Measurements from ENCODE around the gene MPPED1.

MPPED1 gene

DNA sequence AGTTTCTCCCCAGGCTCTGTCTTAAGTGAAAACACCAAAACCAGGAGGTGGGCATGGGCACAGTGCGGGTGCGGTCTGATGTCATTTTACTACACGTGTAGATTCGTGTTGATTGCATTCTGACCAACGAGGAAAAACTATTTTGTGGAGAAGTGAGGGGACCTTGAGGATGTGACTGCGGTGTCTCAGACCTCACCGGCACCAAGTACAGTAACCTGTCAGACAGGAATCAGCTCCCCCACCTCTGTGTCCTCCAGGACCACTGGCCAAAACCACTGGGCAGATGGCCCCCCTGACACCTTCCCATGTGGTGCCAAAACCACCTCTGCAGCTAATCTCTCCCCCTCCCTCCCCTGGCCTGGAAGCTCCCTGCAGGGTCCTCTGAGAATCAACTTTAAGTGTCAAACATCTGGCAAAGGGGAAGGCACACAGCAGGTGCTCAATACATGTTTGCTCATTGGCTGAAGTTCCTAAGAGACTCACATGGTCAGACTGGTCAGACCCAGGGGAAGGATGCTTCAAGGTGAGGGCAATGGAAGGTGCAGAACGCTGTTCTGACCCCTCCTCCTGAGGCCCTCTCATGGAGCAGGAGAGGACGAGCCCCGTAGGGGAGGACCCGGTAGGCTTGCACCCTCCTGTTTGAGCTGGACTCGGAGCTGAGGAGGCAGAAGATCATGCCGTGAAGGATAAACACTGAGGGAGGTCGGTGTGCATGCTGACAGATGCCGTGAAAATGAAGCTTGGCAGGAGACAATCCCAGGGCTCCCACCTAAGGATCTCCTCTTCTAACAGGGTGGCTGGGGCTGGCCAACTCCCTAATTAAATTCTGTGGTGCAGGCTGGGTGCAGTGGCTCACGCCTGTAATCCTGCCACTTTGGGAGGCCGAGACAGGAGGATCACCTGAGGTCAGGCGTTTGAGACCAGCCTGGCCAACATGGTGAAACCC, 129.9 kb downstream of the MPPED1 start:
- peak; percentile 13 for DNase-seq (ENCODE audit: low spot score)

DNA sequence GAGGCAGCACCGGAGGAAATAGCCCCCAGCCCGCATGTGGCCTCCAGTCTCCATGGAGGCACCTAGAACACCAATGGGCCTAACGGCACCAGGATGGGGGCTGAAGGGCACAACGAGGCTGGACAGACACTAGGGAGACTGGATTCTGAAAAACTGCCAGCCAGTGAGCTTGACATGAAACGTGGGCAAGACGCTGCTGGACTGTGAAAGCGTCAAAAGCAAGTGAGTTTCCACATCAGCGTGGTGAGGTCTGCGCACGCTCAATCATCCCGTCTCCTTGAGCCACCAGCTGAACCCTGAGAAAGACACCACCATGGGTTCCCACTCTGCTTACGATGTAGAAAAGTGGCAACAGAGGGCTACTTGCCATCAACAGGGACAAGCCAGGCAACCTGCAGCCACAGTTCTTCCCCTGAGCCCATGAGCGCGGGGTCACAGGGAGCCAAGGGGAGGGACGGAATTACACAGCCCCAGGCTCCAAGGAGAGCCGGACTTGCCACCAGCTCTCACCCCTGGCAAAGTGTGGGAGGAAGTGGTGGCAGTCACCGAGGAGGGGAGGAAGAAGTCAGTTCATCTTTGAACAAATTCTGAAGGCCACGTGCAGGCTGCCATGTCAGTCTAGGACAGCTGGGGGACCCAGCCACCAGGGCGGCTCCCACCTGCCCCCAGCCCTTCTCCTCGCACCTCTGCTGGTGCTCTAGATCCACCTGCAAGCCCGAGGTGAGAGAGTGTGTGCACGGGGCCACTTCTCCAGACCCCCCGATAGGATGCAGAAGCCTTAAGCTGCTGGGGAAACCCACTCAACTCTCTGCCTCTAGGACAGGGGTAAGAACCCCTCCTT, 131.1 kb downstream of the MPPED1 start:
- no peak for DNase-seq (ENCODE audit: low spot score)

DNA sequence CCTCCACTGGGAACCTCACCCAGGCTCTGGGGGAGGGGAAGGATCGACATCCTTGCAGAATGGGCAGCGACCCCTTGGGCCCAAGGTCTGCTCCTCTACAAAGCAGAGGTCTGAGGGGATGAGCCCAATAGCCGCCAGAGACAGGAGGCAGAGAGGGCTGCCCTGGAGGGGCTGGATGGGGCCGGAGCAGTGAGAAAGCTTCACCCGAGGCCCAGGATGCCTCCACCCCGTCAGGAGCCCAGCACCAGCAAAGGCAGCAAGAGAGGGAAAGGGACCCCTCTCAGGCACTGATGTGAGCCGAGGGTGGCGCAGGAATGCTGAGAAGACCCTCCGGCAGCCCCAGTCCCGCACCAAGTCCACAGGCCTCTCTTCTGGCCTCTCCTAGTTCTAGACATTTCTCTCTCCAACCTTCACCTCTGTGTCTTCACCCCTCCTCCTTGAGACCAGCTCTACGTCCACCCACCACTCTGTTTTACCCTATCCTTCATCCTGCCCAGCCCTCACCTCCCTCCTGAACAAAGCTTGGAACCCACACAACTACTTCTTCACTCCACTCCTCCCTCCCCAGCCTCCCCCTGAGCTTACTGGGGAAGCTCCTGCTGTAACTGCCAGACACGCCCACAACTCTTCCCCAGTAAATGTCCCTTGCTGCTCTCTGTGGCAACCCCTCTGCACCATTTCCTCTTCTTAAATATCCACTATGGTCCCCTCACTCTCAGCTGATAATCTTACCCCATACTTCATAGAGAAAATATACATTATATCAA, 131.9 kb downstream of the MPPED1 start:
- DNase-seq (ENCODE audit: low spot score), result peak; percentile 14

DNA sequence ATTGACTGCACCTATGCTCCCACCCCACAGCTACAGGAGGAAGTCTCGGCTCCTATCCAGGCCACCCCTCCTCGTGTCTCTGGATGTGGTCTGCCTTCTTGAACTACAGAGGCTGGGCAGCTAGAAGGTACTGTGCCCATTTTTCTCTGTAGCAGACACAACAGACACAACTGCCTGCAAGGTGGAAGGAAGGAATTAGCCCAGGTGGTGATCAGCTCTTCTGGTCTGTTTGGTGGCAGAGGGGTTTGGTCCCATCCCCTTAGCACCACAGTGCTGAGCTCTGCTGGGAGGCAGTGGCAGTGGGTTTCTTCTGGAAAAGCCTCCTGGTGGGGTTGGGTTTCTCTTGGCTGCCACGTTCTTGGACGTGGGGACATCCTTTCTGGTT, 132.5 kb downstream of the MPPED1 start:
- DNase-seq (ENCODE audit: low spot score), result no peak

DNA sequence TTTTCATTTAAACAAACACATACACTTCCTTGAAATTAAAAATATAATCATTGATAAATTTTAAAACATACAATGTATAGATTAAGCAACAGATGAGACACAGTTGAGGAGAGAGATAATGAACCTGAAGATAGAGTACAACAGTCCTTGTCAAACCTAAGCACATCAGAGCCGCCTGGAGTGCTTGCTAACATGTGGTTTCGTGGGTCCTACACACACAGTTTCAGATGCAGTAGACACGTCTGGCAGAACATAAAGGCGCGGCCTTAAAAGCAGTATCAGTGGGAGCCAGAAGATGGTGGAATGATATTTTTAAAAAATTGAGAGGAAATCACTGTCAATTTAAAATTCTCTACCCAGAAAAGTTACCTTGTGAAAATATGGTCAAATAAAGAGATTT, 134.4 kb downstream of the MPPED1 start:
- no peak for DNase-seq (ENCODE audit: low spot score)

DNA sequence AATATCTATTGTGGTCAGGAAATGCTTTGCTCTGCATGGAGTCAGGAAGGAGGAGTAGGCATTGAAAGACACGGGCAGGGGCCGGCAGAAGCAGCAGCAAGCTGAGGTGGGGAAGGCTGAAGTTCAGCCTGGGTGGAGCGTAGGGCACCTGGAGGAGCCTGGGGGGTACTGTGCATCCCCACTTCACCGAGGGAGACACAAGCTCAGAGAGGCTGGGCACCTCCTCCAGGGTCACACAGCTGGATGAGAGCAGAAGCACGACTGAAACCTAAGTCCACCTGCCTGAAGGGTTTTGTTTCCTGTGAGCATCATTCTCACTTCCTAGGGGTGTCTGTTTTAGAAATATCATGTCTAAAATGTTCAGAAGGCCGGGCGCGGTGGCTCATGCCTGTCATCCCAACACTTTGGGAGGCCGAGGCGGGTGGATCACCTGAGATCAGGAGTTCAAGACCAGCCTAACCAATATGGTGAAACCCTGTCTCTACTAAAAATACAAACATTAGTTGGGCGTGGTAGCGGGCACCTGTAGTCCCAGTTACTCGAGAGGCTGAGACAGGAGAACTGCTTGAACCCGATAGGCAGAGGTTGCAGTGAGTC, 138.3 kb downstream of the MPPED1 start:
- DNase-seq (ENCODE audit: low spot score), result no peak

DNA sequence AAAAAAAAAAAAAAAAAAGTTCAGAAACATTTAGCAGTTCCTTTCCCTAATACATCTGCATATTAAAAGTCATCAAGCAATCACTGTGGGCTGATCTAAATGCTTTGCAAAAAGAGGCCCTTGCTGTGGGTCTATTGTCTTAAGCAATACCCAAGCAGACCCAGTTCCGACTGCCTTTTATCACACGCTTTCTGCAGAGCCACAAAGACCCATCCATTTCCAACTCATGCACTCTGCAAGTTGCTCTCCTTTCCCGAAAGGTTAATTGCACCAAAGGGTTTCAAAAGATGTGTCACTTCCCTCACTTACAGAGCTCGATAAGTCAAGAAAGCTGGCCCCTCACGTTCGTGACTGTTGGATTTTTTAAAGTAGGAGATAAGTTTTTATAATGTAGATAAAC, 138.9 kb downstream of the MPPED1 start:
- DNase-seq (ENCODE audit: low spot score), result no peak

DNA sequence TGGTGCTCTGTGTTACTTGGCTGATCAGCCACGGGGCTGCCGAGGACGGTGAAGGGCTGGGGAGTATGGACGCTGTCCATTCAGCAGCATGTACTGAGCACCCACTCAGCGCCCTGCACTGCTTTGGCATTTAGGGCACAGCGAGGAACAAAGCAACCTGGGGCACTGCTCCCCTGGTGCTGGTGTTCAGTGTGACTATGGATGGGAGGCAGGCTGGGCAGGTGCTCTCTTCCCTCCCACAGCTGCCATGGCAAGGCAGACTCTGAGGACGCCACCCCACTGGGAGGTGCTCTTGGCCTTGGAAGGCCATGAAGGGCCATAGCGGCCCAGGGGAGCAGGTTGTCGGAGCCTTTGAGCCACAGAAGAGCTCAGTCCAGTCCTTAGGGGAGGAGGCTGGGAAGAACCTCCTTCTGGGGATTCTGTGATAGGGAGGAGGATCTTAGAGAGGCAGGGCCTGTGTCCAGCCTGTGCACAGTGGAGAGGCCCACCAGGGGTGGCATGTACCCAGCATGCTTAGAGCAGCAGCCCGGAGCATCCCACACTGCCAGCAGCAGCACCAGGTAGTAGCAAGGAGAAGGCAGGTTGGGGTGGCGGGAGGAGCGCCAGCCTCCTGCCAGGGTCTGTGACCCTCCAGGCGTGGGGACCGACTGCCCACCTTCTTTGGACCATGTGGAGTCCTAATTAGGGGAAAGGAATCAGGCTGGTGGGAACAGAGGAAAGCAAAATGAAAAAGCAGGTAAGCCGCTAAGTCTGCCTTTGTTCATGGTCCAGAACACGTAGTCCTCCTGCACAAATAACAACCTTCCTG, 141.8 kb downstream of the MPPED1 start:
- DNase-seq (ENCODE audit: low spot score), result peak; percentile 28

DNA sequence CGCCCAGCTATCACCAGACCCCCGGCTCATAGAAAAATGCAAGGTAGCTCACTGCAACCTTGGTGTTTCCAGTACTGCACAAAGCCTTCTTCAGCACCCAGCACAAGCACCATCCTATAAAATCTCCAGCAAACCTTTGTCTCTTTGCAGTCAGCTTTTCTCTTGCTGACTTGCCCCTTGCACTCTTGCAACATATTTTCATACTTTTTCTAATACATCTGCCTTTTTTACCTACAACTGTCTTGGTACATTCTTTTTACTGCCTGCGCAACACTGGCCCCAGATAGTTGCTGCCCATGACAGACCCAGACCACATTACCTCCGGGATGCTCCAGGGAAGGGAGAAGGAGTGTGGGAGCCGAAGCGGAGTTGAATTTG, 142.4 kb downstream of the MPPED1 start:
- DNase-seq (ENCODE audit: low spot score), result no peak

DNA sequence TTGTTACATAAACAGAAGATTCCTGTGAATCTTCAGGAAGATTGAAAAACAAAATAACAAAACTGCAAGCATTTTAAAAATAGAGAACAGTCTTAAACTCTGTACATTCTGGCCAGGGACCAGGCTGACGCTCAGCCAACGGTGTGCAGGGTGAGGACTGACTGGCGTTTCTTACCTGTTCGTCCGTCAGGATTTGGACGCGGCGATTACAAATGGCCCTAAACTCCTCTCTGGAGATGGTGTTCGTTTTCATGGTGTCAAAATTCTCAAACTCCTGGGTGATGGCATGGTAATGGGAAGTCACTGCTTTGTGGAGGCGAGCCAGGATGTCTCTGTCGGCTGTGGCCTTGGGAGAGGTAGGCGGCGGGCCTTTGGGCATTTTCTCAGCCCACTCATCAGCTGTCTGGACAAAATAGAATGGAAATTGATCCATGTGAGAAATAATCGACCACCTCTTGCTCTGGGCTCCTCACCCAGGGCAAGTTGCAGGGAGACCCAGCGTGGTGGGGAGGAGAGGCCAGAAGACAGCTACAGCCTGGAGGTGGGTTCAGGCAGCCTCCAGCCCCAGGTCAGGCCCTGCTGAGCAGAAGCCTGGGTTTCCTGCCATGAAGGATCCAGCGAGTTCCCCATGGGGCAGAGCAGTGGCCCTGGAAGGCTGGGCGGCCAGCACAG, 143.0 kb downstream of the MPPED1 start:
- DNase-seq (ENCODE audit: low spot score), result no peak

DNA sequence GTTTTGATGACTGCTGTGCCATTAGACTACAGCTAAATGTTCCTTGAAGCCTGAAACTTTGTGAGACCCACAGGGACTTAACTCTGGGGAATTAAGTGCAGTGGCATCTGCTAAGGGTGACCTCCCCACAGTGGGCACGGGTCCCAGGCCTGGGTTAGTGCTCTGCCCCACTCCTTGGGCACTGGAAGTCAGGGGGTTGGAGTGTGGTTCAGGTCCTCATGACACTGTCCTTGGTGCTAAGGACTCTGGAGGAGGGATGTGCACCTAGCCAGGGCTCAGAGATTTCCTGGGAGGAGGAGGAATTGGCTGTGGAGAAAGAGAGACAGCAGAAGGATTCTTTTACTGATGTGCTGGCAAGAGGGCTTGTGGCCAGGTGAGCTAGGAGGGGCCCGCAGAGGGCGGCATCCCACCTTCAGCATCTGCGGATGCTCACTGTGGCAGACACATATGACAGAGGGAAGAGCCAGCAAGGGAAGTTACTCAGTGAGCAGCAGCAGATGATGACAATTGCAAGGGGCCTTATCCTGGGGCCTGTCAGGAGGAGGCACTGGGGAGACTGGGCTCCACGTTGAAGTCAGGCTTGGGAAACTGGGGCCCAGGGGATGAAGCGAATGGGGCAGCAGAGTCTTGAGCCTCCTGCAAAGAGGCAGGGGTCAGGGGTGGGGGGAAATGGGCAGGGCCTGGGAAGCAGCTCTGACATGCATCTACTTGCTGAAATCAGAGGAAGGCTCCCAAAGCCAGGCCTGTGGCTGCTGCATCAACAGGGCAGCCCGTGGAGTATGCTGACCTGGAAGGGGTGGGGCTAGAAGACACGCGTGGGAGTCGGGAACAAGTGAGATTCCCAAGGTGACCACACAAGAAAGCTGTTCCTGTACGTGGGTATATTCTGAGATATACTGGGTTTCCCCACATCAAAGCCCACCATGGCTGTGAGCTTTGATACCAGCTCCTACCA, 144.0 kb downstream of the MPPED1 start:
- DNase-seq (ENCODE audit: low spot score), result peak; percentile 8

Data from D341Med (cell line).